HG03196 (cell line): ENCODE measurements around the gene LRRFIP1.

Source experiments
- ATAC-seq: cut with Tn5 transposase; IDR thresholded peaks from one replicate; pipeline ENCODE4 v1.9.1; 2021; ENCODE audit not compliant: unreplicated experiment

Gene LRRFIP1

GRCh38 chr2:237617587-237617982 is 9.8 kb upstream of the LRRFIP1 start:
- no peak for ATAC-seq

DNA sequence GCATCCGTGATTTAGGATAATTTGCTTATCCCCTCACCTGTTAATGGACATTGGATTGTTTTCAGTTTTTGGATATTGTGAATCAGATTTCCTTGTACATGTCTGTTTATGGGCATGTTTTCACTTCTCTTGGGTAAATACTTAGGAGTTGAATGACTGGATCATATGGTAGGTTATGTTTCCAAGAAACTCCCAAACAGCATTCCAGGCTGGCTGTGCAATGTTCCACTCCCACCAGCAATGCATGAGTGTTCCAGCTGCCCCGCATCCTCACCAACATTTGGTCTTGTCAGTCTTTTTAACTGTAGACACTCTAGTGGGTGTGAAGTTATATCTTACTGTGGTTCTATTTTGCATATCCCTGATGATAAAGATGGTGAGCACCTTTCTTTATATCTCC is 8.9 kb upstream of the LRRFIP1 start:
- no peak for ATAC-seq

DNA sequence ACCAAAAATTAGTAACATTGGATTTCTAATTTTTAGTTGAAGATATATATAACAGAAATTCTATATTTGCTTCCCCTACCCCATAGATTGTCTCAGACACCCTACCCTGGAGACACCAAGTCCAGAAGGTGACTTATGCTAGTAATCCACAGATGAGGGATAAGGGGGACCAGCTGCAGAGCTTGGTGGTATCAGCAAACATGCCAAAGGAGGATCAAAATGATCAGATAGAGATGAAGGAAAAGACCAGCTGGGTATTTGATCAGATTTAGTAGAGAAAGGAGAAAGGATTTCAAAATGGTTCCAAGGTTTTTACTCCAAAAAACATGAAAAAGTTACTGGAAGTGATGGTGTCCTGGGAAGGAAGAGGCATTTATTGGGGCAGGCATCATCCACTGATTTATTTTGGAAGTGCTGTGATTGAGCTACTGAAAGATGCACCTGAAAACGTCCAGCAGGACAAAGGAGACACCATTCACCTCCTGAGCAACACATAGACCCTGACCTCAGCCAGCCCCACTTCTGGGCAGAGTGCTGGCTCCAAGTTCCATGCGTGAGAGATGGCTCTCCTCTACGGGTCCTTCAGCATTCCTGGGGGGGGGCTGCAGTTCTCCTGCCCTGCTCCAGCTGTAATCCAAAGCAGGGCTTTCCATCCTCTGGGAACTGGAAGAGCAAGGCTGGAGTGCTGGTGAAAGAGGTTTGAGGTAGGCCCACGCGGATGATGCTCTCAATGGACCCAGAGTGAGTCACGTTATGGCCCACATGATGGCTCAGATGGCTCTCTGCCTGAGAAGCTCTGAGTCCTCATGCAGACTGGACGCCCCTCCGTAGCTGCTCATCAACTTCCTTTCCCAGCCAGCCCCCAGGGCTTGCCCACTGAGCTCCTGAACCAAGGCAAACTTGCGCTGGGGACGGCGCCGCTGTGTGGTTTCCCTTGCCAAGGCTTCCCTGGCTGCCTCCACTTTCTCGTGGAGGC is 3.7 kb upstream of the LRRFIP1 start:
- ATAC-seq: no peak

GRCh38 chr2:237624565-237624964 is 2.8 kb upstream of the LRRFIP1 start:
- ATAC-seq: no peak

DNA sequence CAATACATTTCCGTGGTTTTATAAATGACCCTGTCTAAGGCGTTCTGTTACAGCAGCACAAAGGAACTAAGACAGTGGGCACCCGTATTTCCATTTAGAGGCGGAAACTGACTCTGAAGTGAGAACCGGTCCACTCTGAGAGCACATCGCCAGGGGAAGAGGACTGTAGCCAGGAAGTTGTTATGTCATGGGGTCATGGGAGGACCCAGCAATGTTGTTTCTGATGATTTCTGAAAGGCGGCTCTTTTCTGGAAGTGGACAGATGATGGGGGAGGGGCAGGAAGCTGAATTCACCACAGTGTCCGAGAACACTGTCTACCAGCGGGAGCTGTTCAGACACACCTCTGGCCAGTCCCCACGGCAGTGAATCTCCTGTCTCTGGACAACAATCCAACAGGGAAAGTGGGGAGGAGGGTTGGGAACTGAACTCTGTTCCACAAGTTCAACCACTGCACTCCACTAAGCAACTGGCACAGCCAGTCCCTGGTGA is 2.1 kb upstream of the LRRFIP1 start:
- no peak for ATAC-seq

DNA sequence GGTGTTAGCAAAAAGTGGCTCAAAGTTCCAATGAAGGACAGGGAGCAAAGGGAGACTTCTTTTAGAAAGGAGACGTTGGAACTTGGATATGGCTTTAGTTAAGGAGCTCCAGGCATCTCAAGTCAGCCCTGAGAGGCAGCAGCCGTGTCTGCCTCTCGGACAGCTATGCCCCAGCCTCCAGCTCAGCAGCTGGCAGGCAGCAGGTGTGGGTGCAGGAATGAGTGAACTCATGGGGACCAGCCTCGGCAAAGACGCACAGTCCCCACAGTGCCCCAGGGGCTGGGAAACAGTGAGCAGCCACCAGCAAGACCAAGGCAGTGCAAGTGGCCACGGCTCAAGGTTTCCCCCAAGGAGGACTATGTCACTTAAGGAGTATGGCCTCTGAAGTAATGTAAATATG is 1.6 kb upstream of the LRRFIP1 start:
- no peak for ATAC-seq

- ATAC-seq: no peak
These were observed 460 bp upstream of the LRRFIP1 start for GRCh38 chr2:237626813-237627440.

- ATAC-seq: no peak
These were observed 1.1 kb downstream of the LRRFIP1 start for GRCh38 chr2:237628247-237629187.

DNA sequence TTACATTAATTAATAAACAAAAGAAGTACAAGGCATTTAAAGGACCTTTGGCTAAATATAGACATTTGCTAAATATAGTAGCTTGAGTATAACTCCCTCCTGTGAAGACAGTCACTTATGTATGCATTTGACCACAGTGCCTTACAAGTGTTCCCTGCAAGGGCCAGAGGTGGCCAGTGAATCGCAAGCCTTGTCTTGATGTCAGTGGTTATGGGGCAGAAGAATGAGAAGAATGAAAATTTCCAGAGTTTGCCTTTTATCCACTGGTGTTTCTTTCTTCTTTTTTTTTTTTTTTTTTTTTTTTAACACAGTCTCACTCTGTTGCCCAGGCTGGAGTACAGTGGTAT is 1.8 kb downstream of the LRRFIP1 start:
- ATAC-seq: no peak

DNA sequence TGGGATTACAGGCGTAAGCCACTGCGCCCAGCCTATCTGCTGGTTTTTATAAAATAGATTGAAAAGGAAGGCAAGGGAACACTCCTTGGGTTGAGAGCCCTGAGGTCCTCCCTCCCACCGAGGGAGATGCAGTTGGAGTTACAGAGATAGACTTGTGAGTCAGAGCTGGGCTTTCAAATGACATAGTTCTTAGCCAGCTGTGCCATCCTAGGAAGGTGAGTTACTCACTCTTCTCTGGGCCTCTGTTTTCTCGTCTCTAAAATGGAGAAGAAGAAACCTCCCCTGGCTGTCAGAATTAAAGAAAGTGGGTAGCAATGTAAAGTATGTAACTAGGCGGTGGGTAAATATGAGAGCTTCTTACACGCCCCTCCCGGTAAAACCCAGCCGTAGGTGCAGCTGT is 2.4 kb downstream of the LRRFIP1 start:
- ATAC-seq: no peak

DNA sequence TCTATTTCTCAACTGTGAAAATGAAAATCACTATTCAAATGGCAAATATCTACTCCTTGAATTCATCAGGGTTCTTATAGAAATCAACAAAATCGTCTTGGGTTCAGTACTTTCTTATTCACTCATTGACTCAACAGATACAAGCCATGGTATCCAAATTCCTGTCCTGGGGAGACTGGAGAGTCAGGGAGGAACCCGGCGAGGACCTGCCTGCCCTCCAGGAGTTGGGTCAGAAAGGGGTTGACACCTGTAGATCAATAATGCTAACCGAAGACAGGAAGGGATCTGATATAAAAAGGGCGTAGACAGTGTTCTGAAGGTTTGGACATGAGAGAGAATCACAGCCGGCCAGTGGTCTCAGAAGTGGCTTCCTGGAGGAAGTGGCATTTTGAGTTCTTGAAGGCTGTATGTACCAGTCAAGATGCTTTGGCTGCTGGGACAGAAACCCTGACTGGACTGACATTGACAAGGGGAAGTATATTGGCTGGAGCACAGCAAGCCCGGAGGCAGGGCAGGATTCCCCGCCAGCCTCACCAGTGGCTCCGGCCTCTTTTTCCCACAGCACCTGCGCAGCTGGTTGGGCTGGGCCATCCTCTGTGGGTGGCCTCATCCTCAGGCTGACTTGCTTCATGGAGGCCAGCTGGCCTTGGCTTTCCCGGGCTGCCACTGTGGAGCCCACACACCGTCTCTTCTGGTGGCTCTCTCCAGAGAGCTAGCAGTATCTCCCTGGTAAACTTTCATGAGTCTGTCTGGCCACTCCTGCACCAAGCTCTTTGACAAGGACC is 3.0 kb downstream of the LRRFIP1 start:
- ATAC-seq: no peak

- no peak for ATAC-seq
These were observed 3.8 kb downstream of the LRRFIP1 start for GRCh38 chr2:237631007-237631785.

DNA sequence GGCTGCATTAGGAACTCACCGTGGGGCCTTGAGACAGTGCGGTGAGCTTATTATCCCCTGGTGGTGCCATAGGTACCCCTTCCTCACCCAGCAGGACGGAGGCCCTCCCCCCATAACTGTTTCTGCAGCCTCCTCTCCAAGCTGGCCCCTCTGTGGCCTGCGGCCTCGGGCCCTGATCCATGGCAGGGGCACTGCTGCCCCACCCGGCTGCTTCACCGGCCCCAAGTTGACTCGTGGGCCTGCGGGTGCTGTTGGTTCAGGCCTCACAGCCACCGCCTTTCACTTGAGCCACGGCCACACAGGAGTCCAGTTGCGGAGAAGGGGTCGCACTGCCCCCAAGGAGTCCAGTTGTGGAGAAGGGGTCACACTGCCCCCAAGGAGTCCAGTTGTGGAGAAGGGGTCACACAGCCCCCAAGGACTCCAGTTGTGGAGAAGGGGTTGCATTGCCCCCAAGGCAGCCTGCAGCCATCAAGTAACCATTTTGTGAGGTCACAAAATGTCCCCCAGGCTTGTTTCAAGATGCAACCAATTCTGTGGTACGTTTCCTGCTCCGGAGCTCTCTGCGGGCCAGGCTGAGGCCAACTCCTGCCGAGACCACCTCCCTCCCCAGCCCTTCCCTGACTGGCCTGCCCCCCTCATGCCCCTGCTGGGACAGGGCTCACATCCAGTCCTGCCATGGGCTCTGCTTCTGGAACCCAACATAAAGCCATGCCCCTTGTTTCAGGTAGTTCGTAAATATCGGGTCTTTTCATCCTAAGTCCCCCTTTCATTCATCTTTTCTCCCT is 4.6 kb downstream of the LRRFIP1 start:
- ATAC-seq: no peak

DNA sequence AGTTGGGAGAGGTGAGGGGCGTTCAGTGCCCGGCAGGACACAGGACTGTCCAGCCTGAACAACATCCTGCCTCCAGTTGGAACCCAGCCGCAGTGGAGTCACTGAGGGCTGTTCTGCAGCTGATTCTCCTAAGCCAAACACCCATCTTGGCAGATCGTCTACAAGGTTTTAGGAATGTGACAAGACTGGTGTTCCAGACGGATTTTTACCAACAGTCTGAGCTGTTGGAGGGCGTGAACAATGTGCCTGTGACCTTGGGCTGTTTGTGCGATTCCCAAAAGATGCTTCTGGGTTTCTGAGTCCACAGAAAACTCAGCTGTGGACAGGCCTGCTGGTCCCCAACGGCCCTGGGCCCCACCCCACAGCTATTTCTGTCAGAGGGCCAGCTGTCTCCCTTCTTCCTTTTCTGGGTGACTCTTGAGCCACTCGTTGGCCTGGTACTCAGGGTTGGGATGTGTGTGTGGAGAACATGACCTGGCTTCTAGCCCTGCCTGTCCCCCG is 5.7 kb downstream of the LRRFIP1 start:
- no peak for ATAC-seq

DNA sequence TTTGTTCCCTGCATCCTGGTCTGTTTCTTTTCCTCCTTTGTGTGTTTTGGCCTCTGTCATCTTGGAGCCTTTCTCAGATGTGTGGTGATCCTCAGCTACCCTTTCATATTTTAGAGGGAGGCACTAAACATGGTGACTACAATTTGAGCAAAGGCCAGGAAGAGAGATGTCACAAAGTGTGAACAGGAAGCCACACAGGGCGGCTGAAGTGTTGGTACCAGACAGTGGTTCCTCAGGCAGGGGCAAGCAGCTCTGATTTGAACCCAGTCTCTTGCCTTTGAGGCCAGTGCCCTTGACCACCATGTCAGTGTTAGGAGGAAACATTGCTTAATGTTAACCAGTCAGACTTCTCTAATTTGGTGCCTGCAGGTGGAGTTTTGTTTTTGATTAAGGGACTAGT is 9.2 kb downstream of the LRRFIP1 start:
- ATAC-seq: no peak

GRCh38 chr2:237637429-237638135 is 10.2 kb downstream of the LRRFIP1 start:
- no peak for ATAC-seq

GRCh38 chr2:237638176-237638575 is 10.8 kb downstream of the LRRFIP1 start:
- no peak for ATAC-seq
